ENCODE measurements around the gene NCKAP5. TPM values are rescaled to one million over a fixed set of nuclear protein-coding genes. Genes with fewer than 3 reads are reported as not detected.

NCKAP5 gene
- total RNA-seq, 4 donors from 2014 or later = 2.7 to 11.7 (median 5.6) TPM

DNA sequence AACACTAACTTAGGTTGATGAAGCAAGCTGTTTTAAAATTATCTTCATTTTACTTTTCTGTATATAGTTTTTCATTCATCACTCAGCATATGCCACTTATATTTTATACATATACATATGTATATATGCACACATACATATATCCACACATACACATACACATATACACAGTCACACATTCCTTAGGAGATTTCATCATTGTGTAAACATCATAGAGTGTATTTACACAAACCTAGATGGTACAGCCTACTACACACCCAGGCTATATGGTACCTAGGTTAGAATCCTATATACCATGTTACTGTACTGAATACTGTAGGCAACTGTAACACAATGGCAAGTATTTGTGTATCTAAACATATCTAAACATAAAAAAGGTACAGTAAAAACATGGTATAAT lies 602.8 kb downstream of the NCKAP5 start:
- H3K27ac ChIP-seq = no peak overlapping the region
- no peaks in the 10 kb centered on the region for H3K27me3 ChIP-seq
- H3K9me3 ChIP-seq = no peaks in the 10 kb centered on the region
- no peak overlapping the region for H3K4me3 ChIP-seq
- DNase-seq (ENCODE audit: low spot score in 2 of 2) = no peak
- TF ChIP-seq EP300 (IDR thresholded peaks at IDR 0.05) = no peak
- TF ChIP-seq, protein P1, sequence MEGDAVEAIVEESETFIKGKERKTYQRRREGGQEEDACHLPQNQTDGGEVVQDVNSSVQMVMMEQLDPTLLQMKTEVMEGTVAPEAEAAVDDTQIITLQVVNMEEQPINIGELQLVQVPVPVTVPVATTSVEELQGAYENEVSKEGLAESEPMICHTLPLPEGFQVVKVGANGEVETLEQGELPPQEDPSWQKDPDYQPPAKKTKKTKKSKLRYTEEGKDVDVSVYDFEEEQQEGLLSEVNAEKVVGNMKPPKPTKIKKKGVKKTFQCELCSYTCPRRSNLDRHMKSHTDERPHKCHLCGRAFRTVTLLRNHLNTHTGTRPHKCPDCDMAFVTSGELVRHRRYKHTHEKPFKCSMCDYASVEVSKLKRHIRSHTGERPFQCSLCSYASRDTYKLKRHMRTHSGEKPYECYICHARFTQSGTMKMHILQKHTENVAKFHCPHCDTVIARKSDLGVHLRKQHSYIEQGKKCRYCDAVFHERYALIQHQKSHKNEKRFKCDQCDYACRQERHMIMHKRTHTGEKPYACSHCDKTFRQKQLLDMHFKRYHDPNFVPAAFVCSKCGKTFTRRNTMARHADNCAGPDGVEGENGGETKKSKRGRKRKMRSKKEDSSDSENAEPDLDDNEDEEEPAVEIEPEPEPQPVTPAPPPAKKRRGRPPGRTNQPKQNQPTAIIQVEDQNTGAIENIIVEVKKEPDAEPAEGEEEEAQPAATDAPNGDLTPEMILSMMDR (IDR thresholded peaks at IDR 0.05) = no peak
- no peak for TF ChIP-seq POLR2A (IDR thresholded peaks at IDR 0.05)
- H3K4me1 ChIP-seq = no peaks in the 10 kb centered on the region
- no peaks in the 10 kb centered on the region for H3K36me3 ChIP-seq

DNA sequence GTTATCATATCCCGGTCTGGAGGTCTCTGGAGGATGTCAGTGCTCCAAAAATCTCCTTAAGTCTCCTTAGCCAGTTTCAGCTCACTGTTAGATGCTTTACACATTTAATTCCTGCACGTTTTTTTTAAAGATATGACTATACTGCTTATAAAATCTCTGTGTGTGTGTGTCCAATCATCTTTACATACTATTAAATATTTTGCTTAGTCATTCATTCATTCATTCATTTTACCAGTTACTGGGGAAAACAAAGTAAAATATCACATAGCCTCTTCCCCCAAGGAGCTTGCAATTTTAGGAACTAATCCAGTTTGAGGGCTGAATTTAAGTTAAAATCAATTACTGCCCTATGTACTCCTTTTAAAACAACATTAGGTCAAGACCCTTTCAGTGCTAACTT lies 605.1 kb downstream of the NCKAP5 start:
- WGBS, 2 donors = 73% methylated on average over 2 of the region's 2 CpGs
- Histone ChIP-seq H3K9me3 (no peaks in the 10 kb centered on the region), H3K27me3 (no peaks in the 10 kb centered on the region), H3K27ac (no peak overlapping the region), H3K4me1 (no peaks in the 10 kb centered on the region), H3K36me3 (no peaks in the 10 kb centered on the region), H3K4me3 (no peak overlapping the region)
- TF ChIP-seq POLR2A (IDR thresholded peaks at IDR 0.05) = no peak
- TF ChIP-seq EP300 (IDR thresholded peaks at IDR 0.05) = no peak
- no peak for DNase-seq (ENCODE audit: low spot score in 2 of 2)

DNA sequence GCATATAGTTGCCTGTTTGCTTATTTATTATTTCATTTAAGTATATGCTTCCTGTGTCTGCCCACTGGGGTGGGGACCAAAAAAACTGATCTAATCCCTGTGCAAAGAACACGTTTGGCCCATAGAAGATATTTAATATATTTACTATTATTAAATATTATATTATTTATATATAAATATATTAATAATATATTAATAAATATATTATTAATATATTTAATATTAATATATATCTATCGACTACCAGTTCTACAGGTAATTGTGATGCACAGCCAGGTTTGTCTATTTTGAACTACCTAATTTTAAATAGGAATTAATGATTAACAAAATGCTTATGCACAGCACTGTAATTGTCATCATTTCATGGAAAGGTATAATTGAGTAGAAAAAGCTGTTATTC lies 609.4 kb downstream of the NCKAP5 start:
- Histone ChIP-seq H3K27me3 (no peaks in the 10 kb centered on the region), H3K4me1 (no peaks in the 10 kb centered on the region), H3K4me3 (no peak overlapping the region), H3K27ac (no peak overlapping the region), H3K9me3 (no peaks in the 10 kb centered on the region), H3K36me3 (no peaks in the 10 kb centered on the region)
- 88 to 91% methylated on average over 2 of the region's 2 CpGs for WGBS, 2 donors
- DNase-seq (ENCODE audit: low spot score in 2 of 2) = no peak
- TF ChIP-seq EP300 (IDR thresholded peaks at IDR 0.05) = no peak
- no peak for TF ChIP-seq POLR2A (IDR thresholded peaks at IDR 0.05)
- TF ChIP-seq, protein P1 (IDR thresholded peaks at IDR 0.05) = no peak

DNA sequence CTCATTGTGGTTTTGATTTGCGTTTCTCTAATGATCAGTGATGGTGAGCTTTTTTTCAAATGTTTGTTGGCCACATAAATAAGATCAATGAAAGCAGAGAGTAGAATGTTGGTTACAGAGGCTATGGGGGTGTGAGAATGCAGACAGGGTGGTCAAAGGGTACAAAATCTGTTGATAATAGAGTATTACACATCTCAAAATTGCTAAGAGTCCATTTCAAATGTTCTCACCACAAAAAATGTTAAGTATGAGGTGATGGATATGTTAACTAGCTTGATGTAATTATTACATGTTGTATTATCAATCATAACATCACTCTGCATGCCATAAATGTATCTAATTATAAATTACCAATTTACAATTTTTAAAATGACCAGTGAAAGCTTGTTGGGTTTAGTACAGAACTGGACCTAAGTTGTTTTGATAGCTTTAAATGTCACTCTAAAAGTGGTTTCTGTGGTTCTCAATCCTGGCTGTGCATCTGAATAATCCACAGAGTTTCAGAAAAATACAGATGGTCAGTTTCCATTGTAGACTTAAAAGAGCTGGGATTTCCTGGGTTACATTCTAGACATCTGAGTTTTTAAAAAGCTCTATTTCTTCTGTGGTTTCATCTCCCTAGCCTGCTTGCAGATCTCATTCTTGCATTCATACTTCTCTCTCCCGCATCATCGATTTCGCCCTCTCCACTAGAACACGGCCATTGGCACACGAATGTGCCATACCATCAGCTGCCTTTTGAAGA lies 612.2 kb downstream of the NCKAP5 start:
- H3K27me3 ChIP-seq = no peaks in the 10 kb centered on the region
- 88 to 95% methylated on average over 6 of the region's 6 CpGs for whole genome bisulfite sequencing, 2 donors
- H3K4me3 ChIP-seq = no peak overlapping the region
- TF ChIP-seq, protein P1 (IDR thresholded peaks at IDR 0.05) = no peak
- TF ChIP-seq EP300 (IDR thresholded peaks at IDR 0.05) = no peak
- TF ChIP-seq POLR2A (IDR thresholded peaks at IDR 0.05) = no peak
- no peak for DNase-seq (ENCODE audit: low spot score in 2 of 2)
- H3K36me3 ChIP-seq = no peaks in the 10 kb centered on the region
- H3K27ac ChIP-seq = no peak overlapping the region
- H3K9me3 ChIP-seq = no peaks in the 10 kb centered on the region
- no peaks in the 10 kb centered on the region for H3K4me1 ChIP-seq

DNA sequence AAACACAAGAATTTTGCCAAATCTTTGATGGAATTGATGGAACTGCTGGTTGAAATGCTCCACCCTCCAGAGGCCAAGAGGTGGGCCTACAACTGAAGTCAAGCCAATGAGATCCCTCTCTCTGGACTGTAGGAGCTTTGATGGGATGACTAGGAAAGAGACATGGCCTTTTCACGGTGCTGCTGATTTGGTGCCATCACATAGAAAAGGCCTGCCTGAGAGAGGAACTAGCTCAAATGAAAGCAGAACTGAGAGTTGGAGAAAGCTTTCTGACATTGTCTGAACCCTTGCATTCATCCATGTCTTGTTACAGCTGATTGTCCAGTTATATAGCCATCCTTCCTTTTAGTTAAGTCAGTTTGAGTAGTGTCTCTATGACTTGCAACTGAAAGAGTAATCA lies 614.5 kb downstream of the NCKAP5 start:
- TF ChIP-seq POLR2A (IDR thresholded peaks at IDR 0.05) (no peak), EP300 (IDR thresholded peaks at IDR 0.05) (no peak)
- TF ChIP-seq, protein P1 (IDR thresholded peaks at IDR 0.05) = no peak
- 71 to 82% methylated on average over 1 of the region's 1 CpG for whole genome bisulfite sequencing, 2 donors
- no peaks in the 10 kb centered on the region for H3K36me3 ChIP-seq

More for the DNA sequence above, 614.5 kb downstream of the NCKAP5 start:
- Histone ChIP-seq H3K4me1 (no peaks in the 10 kb centered on the region), H3K27ac (no peak overlapping the region), H3K4me3 (no peak overlapping the region), H3K9me3 (no peaks in the 10 kb centered on the region), H3K27me3 (no peaks in the 10 kb centered on the region)
- no peak for DNase-seq (ENCODE audit: low spot score in 2 of 2)
